CD4-positive, alpha-beta T cell treated with Interleukin-4 for 1 hour (primary cell): ENCODE measurements around the gene KEL.

ENCODE experiments used
- DNase-seq, 2 donors: peaks; one replicate each; pipeline ENCODE4 v3.0.0-alpha.2; 2020 to 2022

The KEL gene

GRCh38 chr7:142960955-142961512 lies 1.1 kb downstream of the KEL start:
- no peak for DNase-seq

DNA sequence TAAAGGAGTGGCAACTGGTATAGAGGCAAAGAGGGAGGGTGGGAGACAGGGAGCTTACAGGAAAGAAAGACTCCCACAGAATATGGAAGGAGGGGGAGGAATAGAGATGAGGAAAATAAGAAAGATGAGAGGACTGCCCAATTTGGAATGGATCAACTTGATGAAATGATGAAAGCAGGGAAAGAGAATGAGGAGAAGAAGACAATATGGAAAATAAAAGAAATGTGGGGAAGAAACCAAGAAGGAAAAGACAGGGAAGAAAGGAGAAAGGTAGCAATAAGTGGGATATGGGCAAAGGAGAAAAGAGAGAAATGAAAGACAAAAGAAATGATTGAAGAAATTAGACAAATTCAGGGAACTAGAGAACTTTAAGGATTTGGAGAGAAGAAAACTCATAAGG lies 3.0 kb downstream of the KEL start:
- no peak for DNase-seq

DNA sequence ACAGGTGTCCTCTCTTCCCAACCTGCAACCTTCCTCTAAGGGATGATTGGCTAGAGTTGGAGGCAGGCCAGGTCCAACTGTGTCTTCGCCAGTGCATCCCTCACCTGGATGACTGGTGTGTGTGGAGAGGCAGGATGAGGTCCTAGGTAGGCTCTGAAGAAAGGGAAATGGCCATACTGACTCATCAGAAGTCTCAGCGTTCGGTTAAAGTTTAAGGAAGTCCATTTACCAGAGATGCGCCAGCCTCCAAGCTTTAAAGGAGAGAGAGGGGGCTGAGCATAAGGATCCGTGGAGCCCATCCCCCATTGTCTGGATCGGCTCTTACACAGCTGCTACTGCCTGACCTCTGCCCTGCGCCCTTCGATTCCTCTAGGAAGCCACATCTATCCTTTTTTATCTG lies 4.4 kb downstream of the KEL start:
- no peak for DNase-seq

- no peak for DNase-seq
Measured at GRCh38 chr7:142956951-142957623, 5.1 kb downstream of the KEL start.

- DNase-seq: no peak
Measured at GRCh38 chr7:142954680-142955268, 7.4 kb downstream of the KEL start.

- DNase-seq: no peak
Measured at GRCh38 chr7:142950235-142950634, 11.9 kb downstream of the KEL start.

GRCh38 chr7:142948603-142949002 lies 13.6 kb downstream of the KEL start:
- DNase-seq: no peak

- no peak for DNase-seq
Measured at GRCh38 chr7:142945001-142945400, 17.2 kb downstream of the KEL start.

- no peak for DNase-seq
Measured at GRCh38 chr7:142943706-142944268, 18.4 kb downstream of the KEL start.

DNA sequence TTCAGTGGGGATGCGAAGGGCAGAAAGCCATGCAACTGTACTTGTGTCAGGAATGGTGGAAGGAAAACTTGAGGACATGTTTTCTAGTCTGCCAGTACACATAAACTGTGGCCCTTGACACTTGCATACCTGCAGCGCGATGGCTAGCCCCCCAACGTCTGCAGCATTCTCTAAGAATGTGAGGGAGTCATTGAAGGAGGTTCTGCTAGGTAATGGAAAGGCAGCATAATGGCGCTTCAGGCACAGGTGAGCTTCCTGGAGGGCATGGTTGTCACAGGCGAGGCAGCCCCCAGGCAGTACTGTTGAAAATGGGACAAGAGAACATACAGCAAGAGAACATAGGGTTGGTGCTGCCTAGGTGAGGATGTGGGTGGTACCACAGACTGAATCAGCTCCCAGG lies 19.4 kb downstream of the KEL start:
- DNase-seq: no peak

DNA sequence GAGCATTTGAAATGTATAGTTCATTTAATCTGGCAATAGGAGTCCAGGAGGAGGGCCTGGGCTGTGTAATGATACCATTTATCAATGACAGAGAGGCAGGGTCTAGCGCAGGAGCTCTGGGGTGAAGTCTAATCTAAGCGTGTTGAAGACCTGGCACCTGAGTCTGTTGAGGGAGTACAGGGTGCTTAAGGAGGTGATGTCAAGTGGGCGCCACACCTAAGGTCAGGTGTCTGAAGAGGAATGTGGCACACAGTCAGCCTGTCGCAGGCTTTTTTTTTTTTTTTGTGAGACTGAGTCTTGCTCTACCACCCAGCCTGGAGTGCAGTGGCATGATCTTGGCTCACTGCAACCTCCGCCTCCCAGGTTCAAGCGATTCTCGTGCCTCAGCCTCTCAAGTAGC lies 20.6 kb downstream of the KEL start:
- no peak for DNase-seq

GRCh38 chr7:142940966-142941535 lies 21.1 kb downstream of the KEL start:
- no peak for DNase-seq

DNA sequence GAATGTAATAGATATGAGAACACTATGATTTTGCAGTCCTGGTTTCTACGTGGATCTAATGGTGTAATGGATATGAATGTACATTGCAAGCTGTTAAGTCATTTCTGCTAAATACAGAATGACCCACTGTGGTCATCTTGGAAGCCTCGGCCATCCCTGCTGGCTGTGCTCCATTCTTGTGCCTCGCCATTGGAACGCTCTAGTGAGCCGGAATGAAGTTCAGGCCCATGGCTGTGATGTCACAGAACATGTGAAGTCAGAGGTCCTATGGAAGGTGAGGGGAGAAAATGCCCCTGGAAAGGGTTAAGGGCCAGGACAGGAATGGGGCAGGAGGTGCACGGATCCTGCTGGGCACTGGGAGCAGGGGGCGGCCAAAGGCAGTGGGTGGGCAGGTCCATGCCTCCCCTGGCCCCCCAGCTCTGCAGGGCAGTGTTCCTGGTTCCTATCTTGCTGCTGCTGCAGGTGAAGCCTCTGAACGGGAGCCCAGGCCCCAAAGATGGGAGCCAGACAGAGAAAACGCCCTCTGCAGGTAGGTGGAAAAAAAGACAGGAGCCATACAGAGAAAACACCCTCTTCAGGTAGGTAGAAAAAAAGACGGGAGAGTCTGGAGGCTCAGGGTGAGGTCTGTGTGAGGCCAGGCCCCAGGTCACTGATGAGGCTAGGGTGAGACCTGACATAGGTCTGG lies 22.8 kb downstream of the KEL start, which contains the start of gene LLCFC1:
Gene LLCFC1, plus strand, starts transcription at position 259 of the 685 bp plus-strand sequence. Its CDS starts 138 bp downstream, at position 397.
- DNase-seq: peak in 1 of 2 donors; percentile 13

DNA sequence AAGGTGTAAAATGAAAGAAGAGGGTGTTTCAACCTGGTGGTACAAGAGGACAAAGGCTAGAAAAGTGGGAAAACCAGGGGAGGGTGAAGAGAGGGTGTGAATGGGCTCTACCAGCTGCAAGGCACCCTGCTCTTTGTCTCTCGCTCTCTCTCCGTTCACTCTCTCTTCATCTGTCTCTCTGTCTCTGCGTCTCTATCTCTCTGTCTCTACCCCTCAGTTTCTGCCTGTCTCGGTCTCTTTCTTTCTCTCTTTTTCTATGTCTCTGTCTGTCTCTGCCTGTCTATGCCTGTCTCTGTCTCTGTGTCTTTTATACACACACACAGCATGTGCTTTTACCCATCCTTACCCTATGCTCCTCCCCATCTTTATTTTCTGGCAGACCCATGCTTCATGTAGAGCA lies 23.6 kb downstream of the KEL start:
- DNase-seq: no peak

DNA sequence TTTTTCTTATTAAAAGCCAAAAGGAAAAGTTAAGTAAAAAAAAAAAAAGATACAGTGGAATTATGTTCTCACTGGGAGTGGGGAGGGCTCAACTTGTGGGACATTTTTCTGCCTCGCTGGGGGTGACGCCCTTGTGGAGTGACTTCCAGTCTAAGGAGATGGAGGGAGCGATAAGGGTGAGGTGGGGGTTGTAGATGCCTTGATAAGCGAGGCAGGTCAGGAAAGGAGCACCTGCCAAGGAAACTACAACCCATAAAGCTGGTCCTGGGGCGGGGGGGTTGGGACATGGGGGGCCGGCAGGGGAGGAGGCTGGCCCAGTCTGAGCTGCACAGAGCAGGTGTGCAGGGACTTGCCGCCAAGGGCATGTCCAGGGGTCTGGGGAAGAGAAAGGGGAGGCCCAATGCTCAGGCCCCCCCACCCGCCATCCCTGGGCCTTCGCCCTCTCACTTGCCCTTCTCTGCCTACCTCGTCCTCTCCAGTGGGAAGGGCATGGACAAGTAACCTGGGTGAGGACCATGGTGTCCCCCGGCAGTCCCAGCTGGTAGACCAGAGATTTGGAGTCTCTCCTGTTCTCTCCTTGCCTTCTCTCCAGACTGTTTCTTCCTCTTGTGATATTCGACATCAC lies 26.1 kb downstream of the KEL start:
- no peak for DNase-seq

GRCh38 chr7:142934056-142934455 lies 28.1 kb downstream of the KEL start:
- DNase-seq: no peak

DNA sequence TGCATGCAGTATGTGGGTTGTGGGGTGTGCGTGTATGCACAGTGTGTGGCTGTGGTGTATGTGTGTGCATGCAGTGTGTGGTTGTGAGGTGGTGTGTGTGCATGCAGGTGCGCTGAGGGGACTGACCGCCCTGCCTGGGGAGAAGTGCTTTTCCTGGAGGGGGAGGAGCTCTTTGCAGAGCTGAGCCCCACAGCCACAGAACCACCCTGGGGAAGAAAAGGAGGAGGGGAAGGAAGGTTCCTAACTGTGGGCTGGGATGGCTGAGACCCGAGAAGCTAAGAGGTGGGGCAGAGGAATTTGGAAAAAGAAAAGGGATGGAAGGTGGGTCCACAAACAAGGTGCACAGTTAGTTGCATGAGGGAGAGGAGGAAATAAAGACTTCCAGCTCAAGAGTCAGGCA lies 28.5 kb downstream of the KEL start, which contains the start of gene TRPV5:
Gene TRPV5, minus strand, starts transcription at position 123 of the 400 bp plus-strand sequence. CDS start 287 bp downstream, outside the sequence.
- DNase-seq: no peak

DNA sequence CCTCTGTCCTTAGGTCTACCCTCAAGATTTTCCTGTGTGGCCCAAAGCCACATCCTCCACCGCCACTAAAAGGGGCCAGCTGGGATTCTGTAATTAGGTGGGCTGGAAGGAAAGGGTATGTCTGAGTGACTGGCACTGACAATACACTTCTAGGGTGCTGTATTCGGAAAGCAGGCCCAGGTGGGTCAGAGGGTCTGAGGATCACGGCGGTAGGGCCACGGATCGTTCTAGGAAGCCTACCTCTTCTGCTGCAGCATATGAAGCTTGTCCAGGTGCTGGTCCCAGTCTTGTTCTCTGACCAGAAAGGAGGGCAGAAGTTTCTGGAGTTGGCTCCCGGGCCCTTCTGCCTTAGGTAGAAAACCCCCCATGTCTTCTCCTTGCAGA lies 29.1 kb downstream of the KEL start:
- no peak for DNase-seq

GRCh38 chr7:142932386-142933091 lies 29.6 kb downstream of the KEL start:
- no peak for DNase-seq

GRCh38 chr7:142930126-142930730 lies 31.9 kb downstream of the KEL start:
- DNase-seq: no peak

DNA sequence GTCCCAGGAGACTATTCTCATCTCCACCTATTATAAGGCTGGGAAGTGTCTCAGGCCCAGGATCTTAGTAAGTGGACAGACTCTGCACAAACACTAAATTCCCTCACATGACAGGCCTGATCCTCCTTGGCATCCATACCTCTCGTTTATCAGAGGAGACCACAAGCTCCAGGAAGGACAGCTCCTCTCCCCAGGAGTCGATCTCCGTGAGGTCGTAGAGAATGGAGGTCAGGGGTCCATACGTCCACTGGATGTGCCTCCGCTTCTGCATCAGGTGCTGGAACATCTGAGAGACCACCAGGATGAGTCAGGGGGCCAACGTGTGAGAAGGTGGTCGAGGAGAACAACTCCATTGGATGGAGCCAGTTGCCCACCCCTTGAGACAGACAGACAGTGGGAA lies 34.2 kb downstream of the KEL start:
- no peak for DNase-seq
